ENCODE results near the gene FKBP5.
"Not testable (repeated sequence)": the region's sequence is repeated elsewhere in the genome, so short reads cannot be mapped to it uniquely, and the experiment has no call there.

The FKBP5 gene

GRCh38 chr6:35690006-35690405 is 1.3 kb upstream of the FKBP5 start:
- H3K27ac Mint-ChIP-seq; H3K9me3 Mint-ChIP-seq; H3K36me3 Mint-ChIP-seq (ENCODE audit: low read depth); H3K4me3 Mint-ChIP-seq; H3K27me3 Mint-ChIP-seq (ENCODE audit: low read depth): not testable (repeated sequence)
- H3K4me1 Mint-ChIP-seq (ENCODE audit: low read depth): peaks cover 16% of the 10 kb centered on the region

GRCh38 chr6:35687658-35688604 is 784 bp downstream of the FKBP5 start:
- Mint-ChIP-seq H3K4me1 (ENCODE audit: low read depth) (peaks cover 14% of the 10 kb centered on the region), H3K27ac (peak overlapping the region; percentile 91), H3K9me3 (no peaks in the 10 kb centered on the region), H3K27me3 (ENCODE audit: low read depth) (no peaks in the 10 kb centered on the region), H3K4me3 (peak overlapping the region; percentile 93), H3K36me3 (ENCODE audit: low read depth) (no peaks in the 10 kb centered on the region)

GRCh38 chr6:35686873-35687555 is 1.7 kb downstream of the FKBP5 start:
- no peaks in the 10 kb centered on the region for H3K27me3 Mint-ChIP-seq (ENCODE audit: low read depth)
- H3K9me3 Mint-ChIP-seq: no peaks in the 10 kb centered on the region
- no peaks in the 10 kb centered on the region for H3K36me3 Mint-ChIP-seq (ENCODE audit: low read depth)
- H3K27ac Mint-ChIP-seq: peak overlapping the region; percentile 91
- peak overlapping the region; percentile 93 for H3K4me3 Mint-ChIP-seq
- peaks cover 21% of the 10 kb centered on the region for H3K4me1 Mint-ChIP-seq (ENCODE audit: low read depth)

GRCh38 chr6:35686436-35686835 is 2.3 kb downstream of the FKBP5 start:
- H3K4me3 Mint-ChIP-seq: peak overlapping the region; percentile 93
- H3K36me3 Mint-ChIP-seq (ENCODE audit: low read depth): no peaks in the 10 kb centered on the region
- H3K4me1 Mint-ChIP-seq (ENCODE audit: low read depth): peaks cover 25% of the 10 kb centered on the region
- no peak overlapping the region for H3K27ac Mint-ChIP-seq
- H3K9me3 Mint-ChIP-seq: no peaks in the 10 kb centered on the region
- no peaks in the 10 kb centered on the region for H3K27me3 Mint-ChIP-seq (ENCODE audit: low read depth)

GRCh38 chr6:35683267-35683666 is 5.4 kb downstream of the FKBP5 start:
- Mint-ChIP-seq H3K36me3 (ENCODE audit: low read depth) (peaks cover 12% of the 10 kb centered on the region), H3K27me3 (ENCODE audit: low read depth) (no peaks in the 10 kb centered on the region), H3K9me3 (no peaks in the 10 kb centered on the region), H3K4me3 (no peak overlapping the region), H3K4me1 (ENCODE audit: low read depth) (peaks cover 28% of the 10 kb centered on the region), H3K27ac (no peak overlapping the region)

GRCh38 chr6:35681298-35681697 is 7.4 kb downstream of the FKBP5 start:
- no peak overlapping the region for H3K4me3 Mint-ChIP-seq
- peaks cover 25% of the 10 kb centered on the region for H3K4me1 Mint-ChIP-seq (ENCODE audit: low read depth)

GRCh38 chr6:35679399-35679798 is 9.3 kb downstream of the FKBP5 start:
- Mint-ChIP-seq H3K4me3 (no peak overlapping the region), H3K36me3 (ENCODE audit: low read depth) (peaks cover 17% of the 10 kb centered on the region), H3K27me3 (ENCODE audit: low read depth) (no peaks in the 10 kb centered on the region), H3K27ac (no peak overlapping the region), H3K9me3 (no peaks in the 10 kb centered on the region), H3K4me1 (ENCODE audit: low read depth) (peaks cover 29% of the 10 kb centered on the region)

More at GRCh38 chr6:35681298-35681697, 7.4 kb downstream of the FKBP5 start:
- peaks cover 17% of the 10 kb centered on the region for H3K36me3 Mint-ChIP-seq (ENCODE audit: low read depth)
- H3K27ac Mint-ChIP-seq: no peak overlapping the region
- H3K9me3 Mint-ChIP-seq: no peaks in the 10 kb centered on the region
- H3K27me3 Mint-ChIP-seq (ENCODE audit: low read depth): no peaks in the 10 kb centered on the region

GRCh38 chr6:35678814-35679213 is 9.9 kb downstream of the FKBP5 start:
- Mint-ChIP-seq H3K27ac (no peak overlapping the region), H3K4me3 (no peak overlapping the region), H3K9me3 (no peaks in the 10 kb centered on the region), H3K36me3 (ENCODE audit: low read depth) (peaks cover 17% of the 10 kb centered on the region), H3K27me3 (ENCODE audit: low read depth) (no peaks in the 10 kb centered on the region), H3K4me1 (ENCODE audit: low read depth) (peaks cover 34% of the 10 kb centered on the region)

GRCh38 chr6:35678021-35678654 is 10.6 kb downstream of the FKBP5 start:
- Mint-ChIP-seq H3K9me3 (no peaks in the 10 kb centered on the region), H3K4me3 (no peak overlapping the region), H3K27ac (peak overlapping the region; percentile 46), H3K27me3 (ENCODE audit: low read depth) (no peaks in the 10 kb centered on the region), H3K4me1 (ENCODE audit: low read depth) (peaks cover 35% of the 10 kb centered on the region), H3K36me3 (ENCODE audit: low read depth) (peaks cover 17% of the 10 kb centered on the region)

- Mint-ChIP-seq H3K9me3 (no peaks in the 10 kb centered on the region), H3K27ac (no peak overlapping the region), H3K4me3 (no peak overlapping the region), H3K4me1 (ENCODE audit: low read depth) (peaks cover 33% of the 10 kb centered on the region), H3K27me3 (ENCODE audit: low read depth) (no peaks in the 10 kb centered on the region), H3K36me3 (ENCODE audit: low read depth) (peaks cover 22% of the 10 kb centered on the region)
Measured at GRCh38 chr6:35677456-35677855, 11.3 kb downstream of the FKBP5 start.

GRCh38 chr6:35675871-35676459 is 12.8 kb downstream of the FKBP5 start:
- Mint-ChIP-seq H3K4me1 (ENCODE audit: low read depth) (peaks cover 25% of the 10 kb centered on the region), H3K9me3 (no peaks in the 10 kb centered on the region), H3K36me3 (ENCODE audit: low read depth) (peaks cover 22% of the 10 kb centered on the region), H3K4me3 (no peak overlapping the region), H3K27me3 (ENCODE audit: low read depth) (no peaks in the 10 kb centered on the region), H3K27ac (no peak overlapping the region)

- Mint-ChIP-seq H3K27me3 (ENCODE audit: low read depth) (no peaks in the 10 kb centered on the region), H3K27ac (no peak overlapping the region), H3K36me3 (ENCODE audit: low read depth) (peaks cover 20% of the 10 kb centered on the region), H3K9me3 (no peaks in the 10 kb centered on the region), H3K4me3 (no peak overlapping the region), H3K4me1 (ENCODE audit: low read depth) (peaks cover 24% of the 10 kb centered on the region)
Measured at GRCh38 chr6:35674594-35674993, 14.1 kb downstream of the FKBP5 start.

GRCh38 chr6:35673755-35674154 is 15.0 kb downstream of the FKBP5 start:
- Mint-ChIP-seq H3K27me3 (ENCODE audit: low read depth) (no peaks in the 10 kb centered on the region), H3K4me3 (no peak overlapping the region), H3K4me1 (ENCODE audit: low read depth) (peaks cover 29% of the 10 kb centered on the region), H3K36me3 (ENCODE audit: low read depth) (peaks cover 12% of the 10 kb centered on the region), H3K9me3 (no peaks in the 10 kb centered on the region), H3K27ac (peak overlapping the region; percentile 46)

GRCh38 chr6:35673284-35673666 is 15.4 kb downstream of the FKBP5 start:
- not testable (repeated sequence) for H3K4me3 Mint-ChIP-seq; H3K27ac Mint-ChIP-seq; H3K36me3 Mint-ChIP-seq (ENCODE audit: low read depth); H3K9me3 Mint-ChIP-seq; H3K27me3 Mint-ChIP-seq (ENCODE audit: low read depth)
- H3K4me1 Mint-ChIP-seq (ENCODE audit: low read depth): peaks cover 32% of the 10 kb centered on the region
